CD4-positive, alpha-beta T cell treated with Interleukin-4 for 4 hours (primary cell): ENCODE data around the gene SLC2A9.

Experiments
- DNase-seq: peaks from one replicate; pipeline ENCODE4 v3.0.0-alpha.2; 2020

Gene SLC2A9

DNA sequence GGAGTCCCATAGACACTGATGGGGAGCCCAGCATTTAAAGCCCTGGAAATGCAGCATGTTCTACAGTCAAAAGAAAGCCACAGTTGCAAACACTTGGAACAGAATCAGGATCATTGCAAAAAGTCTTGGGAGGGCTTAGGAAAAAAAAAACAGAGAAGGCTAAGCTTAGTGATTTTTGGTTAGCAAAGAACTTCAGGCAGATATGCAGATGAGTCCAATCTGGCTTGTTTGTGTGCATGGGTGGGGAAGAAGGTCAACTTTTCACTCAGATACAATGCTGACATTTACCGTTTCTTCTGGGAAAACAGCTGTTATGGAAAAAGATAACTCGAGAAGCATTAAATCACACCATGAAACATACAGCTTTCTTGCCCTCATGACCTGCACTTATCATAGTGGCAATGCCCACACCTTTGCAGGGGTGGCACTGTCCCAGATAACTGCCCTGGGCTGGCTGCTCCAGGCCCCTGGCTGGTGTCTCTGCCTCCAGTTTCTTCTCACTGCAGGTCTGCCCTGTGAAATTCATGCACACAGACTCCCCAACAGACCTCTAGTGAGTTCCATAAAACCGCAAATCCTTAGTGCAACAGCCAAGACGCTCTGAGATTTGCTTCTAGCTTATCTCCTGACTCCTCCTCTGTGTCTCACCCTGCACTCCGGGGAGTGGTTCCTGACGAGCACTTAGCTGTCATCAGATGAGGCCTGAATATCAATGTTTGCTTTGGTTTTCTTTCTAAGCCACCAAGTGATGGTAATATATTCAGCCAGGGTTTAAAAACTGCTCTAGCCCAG, 140.7 kb downstream of the SLC2A9 start:
- no peak for DNase-seq

DNA sequence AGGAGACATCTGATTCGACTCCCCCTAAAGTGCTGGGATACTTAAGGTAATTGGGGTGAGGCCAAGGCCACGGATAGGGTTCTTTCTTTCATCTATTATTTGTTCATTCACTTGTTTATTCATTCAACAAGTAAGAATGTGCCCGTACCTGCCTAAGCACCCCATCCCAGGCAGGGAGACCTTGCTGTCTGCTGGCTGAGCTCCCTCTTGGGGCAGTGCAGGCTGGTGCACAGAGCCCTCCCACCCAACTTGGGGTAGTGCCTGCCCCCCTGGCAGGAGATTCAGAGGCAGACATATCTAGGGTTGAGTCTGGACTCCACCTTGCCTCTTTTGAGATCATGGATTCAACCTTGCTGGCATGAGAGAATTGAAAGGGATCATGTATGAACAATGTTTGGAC, 144.2 kb downstream of the SLC2A9 start:
- no peak for DNase-seq

DNA sequence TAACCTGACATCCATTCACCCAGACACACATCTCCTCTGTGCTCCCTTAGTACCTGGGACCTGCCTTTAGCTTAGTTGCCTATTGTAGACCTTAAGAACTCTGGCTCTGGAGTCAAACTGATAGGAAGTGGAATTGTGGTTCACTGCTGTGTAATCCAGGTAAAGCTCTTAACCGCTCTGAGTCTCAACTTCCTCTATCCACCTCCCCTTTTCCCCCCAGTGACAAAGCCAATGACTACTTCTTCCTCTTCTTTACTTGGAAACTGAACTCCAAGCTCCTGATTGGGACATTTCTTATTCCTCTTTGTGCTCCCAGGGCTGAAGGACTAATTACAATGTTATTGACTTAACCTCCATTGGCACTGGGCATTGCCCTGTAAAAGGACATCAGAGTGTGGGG, 145.8 kb downstream of the SLC2A9 start:
- DNase-seq: no peak

DNA sequence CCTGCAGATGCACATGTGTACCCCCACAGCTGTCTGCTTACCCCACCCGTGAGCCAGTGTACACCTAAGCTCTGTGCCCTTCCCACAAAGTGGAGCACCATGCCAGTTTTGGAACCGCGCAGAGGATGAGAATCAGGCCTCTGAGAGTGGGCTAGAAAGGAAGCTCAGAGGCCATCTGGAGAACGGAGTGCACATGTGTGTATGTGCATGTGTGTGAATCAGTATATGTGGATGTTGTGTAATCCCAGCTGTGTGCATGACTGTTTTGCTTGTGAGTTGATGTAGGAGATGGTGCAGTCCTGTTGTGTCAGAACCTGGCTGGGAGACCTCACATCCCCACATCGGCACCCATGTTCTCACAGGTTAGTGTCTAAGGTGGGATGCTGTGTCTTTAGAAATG, 146.9 kb downstream of the SLC2A9 start:
- no peak for DNase-seq

DNA sequence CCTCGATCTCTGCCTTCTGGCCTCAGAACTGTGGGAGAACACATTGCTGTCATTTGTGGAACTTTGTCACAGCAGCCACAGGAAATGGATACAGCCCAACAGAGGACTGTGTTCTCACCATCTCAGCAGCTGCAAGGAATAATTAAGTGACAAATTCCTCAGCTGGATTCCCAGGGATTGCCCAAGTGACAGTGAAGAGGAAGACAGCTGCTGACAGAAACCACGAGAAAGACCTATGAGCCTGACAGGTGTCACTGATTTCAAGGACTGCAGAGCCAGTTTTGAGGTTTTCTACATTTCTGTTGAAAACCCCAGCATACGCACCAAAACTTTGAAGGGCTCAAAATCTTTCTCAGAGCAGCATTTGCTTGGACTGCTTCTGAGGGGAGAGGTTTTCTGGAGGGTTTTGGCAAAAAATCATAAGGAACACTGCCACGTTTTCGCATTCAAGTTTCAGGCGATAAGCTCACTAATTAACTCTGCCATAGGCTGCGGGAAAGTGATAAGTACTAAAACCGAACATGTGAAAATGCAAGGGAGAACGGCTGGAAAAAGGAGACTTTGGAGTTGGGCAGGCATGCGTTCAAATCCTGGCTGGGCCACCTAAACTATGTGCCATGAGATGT, 151.0 kb downstream of the SLC2A9 start:
- DNase-seq: no peak

DNA sequence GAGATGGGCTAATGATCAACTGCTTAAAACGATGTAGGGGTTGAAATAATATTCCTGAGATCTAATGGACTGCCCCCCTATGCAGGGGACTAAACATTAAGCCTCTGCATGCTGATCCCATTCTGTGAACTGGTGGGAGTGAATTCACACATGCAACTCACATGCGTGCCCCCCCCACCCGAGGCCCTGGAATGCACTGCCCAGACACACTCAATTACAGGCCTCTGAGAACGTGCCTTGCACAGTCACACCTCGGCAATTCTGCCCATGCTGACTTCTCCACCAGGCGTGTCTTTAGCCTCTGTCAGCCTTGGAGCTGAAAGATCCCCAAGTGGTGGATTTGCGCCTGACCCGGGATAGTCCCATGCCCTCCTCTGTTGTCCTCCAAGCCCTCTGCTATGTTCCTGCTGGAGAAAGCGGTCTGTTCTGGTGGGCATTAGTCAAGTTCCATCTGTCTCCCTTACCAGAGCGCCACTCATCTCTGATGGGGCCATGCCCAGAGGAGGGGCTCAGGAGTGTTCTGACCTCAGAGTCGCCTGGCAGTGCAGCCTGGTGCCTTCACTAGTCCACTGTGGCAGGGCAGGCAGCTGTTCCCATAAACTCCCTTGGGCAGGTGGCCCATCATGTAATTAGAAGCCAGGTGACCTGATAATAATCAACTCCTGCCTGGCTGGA, 153.4 kb downstream of the SLC2A9 start:
- no peak for DNase-seq

DNA sequence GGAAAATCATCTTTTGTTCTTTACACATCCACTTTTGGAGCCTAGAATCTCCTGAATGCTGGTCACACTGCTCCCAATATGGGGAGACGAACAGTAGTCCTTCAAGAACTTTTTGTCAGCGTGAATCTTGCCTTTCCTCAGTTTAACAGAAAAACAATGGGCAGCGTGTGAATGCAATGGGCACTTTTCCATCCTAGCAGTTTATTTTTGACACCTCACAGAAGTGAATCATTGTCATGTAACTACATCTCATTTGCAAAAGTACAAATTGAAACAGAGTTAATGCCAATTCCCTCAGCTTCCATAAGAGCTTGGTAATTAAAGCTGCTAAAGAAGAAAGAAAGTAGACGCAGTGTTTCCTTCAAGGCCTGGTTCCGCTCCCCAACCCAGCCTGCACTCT, 154.4 kb downstream of the SLC2A9 start:
- DNase-seq: no peak

DNA sequence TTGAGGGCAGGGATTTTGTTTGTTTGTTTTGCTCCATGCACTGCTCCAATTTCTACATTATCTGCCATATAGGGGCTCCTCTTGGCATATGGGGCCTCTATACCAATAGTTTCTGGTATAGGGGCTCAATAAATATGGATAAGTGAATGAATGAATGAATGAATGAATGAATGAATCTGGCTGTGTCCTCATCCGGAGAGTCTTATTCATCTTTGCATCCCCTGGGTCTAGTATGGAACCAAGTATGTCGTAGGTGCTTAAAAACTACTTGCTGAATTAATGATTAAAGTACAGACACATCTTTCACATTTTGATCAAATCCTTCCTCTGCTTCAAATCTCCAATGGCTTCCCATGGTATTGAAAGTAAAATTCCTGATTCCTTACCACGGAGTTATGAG, 159.7 kb downstream of the SLC2A9 start:
- no peak for DNase-seq

DNA sequence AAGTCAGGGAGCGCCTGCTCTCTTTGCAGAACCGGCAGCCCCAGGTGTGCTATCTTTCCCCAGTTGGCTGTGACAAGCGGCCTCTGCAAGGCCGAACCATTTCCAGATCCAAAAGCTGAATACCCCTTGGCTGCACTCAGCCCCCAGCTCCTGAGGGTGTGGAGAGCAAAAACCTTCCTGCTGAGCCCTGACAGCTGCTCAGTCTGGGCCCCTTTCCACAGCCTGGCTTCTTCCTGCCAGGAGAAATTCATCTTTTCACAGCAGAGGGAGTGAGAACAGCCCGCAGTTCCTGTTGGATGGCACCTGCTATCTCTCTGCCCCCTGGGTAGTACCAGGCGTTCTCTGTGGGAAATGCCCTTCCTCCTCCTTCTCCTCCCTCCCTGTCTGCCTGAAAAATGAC, 161.5 kb downstream of the SLC2A9 start:
- no peak for DNase-seq

DNA sequence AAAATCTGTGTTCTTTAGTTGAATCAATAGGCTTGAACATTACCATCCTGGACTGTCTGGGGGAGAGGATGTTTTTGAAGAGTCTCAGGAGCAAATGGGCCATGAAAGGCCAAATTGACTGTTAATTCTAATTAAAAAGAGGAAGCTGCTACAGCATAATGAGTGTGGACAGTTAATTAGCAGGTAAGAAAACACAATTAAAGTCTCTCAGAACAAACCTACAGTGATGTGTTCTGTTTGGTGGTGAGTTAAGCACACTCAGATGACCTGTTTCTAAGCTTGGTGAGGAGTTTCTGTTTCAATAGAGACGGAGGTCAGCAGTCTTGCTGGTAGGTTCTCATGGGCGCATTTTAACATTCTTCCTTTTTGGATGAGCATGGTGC, 171.8 kb downstream of the SLC2A9 start:
- DNase-seq: no peak

DNA sequence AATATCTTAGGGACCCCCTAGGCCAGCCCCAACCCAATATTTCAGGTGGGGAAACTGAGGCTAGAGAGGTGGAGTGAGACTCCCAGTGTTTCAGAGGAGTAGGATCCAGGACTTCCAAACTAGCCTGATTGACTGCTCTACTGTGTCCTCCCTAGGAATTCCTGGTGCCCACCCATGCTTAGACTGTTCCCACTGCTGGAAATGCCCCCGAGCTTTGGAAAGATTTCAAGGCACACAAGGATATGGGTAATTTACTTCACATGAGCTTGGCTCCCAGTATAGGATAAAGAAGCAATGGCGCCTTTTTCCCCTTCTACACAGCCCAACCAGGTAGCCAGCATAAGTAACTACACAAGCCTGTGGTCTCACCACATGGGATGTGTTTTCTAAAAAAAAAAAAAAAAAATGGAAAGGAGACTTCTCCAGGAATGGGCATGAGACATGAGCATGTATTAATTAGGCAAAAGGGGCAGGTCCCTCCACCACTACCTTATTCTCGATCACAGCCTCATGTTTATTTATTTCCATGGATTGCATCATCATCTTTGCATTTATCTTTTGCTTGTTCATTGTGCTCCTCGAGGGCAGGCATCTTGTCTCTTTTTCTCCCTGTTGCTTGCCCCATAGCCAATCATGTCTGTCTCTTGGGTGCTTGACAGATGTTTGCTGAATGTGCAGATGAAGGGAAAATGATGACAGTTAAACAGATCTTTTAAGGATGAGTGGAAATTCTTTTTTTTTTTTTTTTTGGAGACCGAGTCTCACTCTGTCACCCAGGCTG, 173.1 kb downstream of the SLC2A9 start:
- no peak for DNase-seq

DNA sequence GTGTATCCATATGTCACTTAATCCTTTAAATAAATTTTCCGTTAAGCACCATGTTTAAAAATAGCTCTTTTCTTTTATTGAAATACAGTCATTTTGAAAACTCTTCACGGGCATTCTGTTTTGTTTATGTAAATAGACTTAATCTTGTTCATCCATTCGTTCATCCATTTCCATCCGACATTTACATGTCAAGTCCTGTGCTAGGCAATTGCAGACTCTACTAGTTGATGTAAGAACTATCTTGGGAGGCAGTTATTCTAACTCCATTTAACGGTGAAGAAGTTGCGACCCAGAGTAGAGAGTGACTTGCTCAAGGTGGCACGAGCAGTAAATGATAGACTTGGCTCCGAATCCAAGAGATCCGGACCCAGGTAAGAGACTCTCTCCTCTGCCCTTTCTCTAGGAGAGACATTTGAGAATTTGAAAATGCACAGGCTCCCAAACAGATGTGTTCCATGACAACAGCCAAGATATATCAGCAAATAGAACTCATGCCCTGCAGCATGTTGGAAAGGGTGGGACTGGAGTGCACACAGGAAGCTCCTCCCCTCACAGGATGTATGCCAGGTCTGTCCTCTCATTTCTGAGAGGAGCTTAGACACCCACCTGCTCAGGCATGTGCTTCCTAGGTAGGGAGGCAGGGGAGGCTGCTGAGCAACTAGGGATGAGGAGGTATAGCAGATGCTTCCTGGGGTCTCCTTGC, 175.4 kb downstream of the SLC2A9 start:
- DNase-seq: no peak

DNA sequence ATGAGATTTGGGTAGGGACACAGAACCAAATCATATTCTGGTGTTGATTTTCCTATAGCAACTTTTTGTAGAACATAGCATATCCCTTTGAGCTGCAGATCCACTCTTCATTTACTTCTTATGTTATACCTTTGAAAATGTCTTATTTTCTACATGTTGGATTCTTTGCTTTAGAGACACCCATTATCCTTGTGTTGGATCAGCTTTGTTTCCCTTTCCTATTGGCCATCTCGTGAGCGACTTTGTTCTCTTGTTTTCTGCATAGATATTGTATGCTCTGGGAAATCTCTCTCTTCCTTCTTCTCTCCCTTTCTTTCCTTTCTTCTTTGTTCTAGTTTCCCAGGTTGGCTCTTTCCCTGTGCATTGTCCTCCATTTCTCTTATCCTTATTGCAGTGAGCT, 180.2 kb downstream of the SLC2A9 start:
- no peak for DNase-seq

DNA sequence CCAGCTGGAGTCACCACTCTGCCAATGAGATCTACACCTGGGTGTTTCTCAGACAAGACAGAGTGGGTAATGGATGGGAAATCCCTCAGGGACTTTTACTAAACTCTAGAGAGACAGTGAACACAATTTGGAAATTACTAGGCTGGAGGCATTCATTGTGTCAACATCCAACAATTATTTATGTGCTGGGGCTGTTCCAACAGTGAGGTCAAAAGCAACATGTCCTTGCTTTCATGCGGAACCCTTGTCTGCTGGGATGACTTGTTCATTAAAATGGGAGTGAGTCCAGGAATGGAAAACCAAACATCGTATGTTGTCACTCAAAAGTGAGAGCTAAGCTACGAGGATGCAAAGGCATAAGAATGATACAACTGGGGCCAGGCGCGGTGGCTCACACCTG, 185.9 kb downstream of the SLC2A9 start:
- no peak for DNase-seq

DNA sequence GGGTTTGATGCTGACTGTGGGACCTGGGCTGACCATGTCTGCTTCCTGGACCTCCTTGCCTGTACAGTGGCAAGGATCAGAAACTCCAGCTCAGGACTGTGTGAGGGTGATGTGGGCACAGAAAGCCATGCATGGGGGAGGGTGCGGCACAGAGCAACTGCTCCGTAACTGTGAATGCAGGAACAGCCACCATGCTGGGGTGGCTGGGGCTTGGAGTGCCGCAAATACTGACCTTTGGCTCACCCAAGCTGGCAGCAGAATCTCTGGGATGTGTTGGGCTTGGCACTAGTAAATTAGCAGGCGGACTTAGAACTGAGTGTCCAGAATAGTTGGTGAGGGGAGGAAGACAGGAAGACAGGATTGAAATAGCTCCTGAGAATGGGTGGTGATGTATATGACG, 187.9 kb downstream of the SLC2A9 start:
- DNase-seq: no peak

DNA sequence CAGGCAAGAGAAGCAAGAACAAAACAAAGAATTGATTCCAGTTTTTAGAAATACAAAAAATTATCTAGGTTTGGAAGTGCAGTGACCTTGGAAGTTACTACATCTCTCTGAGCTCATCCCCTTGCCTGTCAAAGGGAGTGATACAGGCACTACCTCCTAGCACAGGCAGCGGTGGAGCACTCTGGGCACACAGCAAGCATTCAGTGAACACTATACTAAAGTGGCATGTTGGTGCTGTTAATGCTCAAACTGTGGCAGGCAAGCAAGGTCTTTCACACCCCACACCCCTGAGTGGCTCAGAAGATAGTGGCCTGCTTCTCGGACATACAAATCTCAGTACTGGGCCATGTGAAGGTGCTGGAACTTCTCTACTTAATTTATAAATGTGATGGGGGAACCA, 188.7 kb downstream of the SLC2A9 start:
- no peak for DNase-seq

DNA sequence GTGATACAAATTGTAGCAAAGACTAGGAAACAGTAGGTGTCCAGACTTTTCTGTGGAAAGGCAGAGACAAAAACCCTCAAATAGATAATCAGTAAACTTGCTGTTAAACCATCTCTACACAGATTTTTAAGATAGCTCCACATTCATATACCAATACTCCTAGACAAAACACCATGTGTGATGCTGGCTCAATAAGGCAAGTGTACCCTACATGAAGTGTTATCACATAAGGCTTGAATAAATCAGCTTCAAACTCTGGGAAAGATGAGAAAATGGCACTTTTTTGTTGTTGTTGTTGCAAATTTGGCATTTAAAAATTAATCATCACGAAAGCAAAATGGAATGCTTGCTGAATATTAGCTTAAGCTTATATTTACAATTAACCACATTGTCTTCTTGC, 194.7 kb downstream of the SLC2A9 start:
- no peak for DNase-seq

DNA sequence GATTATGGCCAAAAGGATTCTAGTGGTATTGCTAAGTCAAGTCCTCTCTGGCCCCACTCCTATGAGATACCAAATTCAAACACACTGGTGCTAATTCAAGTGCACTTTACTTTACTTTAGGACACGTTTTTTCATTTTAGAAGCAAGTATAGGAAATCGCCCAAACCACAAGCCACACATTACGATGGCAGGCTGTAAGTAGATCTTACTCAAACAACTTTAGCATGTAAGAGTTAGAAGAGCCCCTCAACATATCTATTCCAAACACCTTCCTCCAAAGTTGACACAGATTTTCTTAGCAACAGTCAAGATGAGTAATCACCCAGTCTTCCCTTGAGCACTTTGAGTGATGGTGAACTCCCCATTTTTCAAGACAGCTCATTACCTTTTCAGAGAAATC, 196.2 kb downstream of the SLC2A9 start:
- no peak for DNase-seq

DNA sequence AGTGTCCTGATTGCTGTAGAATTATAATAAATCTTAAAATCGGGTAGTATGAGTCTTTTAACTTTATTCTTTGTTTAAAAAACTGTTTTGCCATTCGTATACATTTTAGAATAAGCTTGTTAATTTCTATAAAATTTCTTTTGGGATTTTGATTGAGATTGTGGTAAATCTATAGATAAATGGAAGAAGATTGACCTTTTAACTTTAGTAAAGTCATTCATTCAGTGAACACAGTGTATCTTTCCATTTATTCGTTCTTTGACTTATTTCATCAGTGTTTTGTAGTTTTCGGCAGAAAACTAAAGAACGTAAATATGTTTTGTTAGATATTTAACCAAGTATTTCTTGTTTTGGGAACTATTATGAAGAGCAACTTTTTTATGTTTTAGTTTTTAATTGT, 201.0 kb downstream of the SLC2A9 start:
- DNase-seq: no peak

DNA sequence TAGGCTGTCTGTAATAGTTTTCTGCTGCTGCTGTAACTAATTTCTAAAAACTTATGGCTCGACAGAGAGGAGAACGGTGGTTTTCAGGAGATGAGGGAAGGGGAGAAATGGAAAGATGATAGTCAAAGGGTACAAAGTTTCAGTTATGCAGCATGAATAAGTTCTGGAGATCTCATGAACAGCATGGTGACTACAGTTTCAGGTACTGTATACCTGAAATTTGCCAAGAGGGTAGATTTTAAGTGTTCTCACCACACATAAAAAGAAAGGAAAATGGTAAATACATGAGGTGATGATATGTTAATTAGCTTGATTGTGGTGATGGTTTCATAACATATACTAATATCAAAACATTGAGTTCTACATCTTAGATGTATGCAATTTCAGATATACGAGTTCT, 205.0 kb downstream of the SLC2A9 start:
- DNase-seq: no peak

DNA sequence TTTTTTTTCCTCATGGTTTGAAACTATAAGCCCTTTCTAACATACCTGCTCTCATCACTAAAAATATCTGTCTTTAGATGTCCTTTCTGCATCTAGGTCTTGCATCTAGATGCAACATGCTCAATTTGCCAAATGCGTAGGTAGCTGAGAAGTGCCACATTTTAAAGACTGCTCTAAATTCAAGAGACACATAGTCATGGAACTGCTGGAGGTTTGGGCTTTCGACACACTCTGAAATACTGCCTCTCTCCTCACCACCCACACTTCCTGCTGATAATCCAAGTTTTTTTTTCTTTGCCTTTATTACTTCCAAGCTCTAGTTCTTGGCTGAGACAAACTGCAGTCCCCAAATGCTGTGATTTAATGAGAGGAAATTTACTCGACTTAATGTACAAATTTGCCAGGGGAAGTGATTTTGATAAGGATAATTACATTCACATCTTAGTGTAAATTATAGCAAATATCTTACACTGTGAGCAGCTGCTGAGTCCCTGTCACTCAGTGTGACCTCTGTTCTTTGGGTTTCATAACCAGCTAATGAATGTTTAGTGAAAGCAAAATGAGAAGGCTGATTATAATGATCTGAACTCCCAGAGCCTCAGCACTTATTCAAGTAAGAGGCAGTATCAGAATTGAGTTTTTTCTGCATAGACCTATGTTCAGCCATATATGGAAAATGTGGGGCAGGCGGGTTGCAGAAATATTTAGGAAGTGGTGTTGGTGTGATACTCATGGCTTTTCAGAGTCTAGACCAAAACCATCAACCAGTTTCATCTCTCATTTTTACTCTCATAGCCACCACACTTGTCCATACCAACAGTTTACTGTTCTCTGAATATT, 208.6 kb downstream of the SLC2A9 start:
- DNase-seq: no peak

DNA sequence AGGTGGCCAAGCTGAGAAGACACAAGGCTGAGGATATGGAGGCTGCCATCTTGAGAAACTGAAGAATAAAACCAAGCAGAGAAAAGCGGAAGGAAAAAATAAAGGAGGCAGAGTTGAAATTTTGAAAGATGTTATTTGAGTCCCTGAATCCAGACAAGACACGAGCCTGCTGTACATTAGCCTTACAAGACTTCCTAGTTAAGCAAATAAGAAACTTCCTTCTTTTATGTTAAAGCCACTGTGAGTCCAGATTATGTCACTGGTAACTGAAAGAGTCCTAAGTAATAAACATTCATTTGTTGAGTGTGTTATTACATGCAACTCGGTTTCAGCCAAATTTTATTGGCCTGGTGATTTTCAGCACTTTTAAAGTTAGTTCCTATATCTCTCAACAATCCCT, 209.5 kb downstream of the SLC2A9 start:
- DNase-seq: no peak
